Measurements from ENCODE around the gene PCA3.

PCA3 gene

GRCh38 chr9:76827296-76828080 is 63.2 kb downstream of the PCA3 start:
- DNase-seq, result no peak

GRCh38 chr9:76828447-76828846 is 64.2 kb downstream of the PCA3 start:
- no peak for DNase-seq

- DNase-seq, result no peak
Measured at GRCh38 chr9:76835571-76836283, 71.5 kb downstream of the PCA3 start.

Measured in suppressor macrophage (primary cell).